SJCRH30 (cell line): ENCODE data around the gene DYRK1A. TPM values are rescaled to one million over a fixed set of nuclear protein-coding genes. Genes with fewer than 3 reads are reported as not detected.
"Not testable (repeated sequence)": the region's sequence is repeated elsewhere in the genome, so short reads cannot be mapped to it uniquely, and the experiment has no call there.

Experiments
- DNase-seq, 2 experiments: peaks; one replicate each; pipeline ENCODE4 v3.0.0-alpha.2; 2015 to 2020
- H3K27ac ChIP-seq: fragments of 250-450 bp; sonication (Bioruptor Pico); 2 replicates; pipeline ENCODE4 v1.5.1; 2020; ENCODE audit warnings: mild to moderate bottlenecking, moderate library complexity
- H3K27me3 ChIP-seq: fragments of 250-450 bp; sonication (Bioruptor Pico); 2 replicates; pipeline ENCODE4 v1.5.1; 2020; ENCODE audit warnings: mild to moderate bottlenecking, moderate library complexity
- H3K36me3 ChIP-seq: fragments of 250-450 bp; sonication (Bioruptor Pico); 2 replicates; pipeline ENCODE4 v1.5.1; 2020; ENCODE audit warnings: mild to moderate bottlenecking, moderate library complexity
- H3K4me1 ChIP-seq: fragments of 250-450 bp; sonication (Bioruptor Pico); 2 replicates; pipeline ENCODE4 v1.5.1; 2020; ENCODE audit warnings: mild to moderate bottlenecking, moderate library complexity
- H3K4me3 ChIP-seq: fragments of 250-450 bp; sonication (Bioruptor Pico); 2 replicates; pipeline ENCODE4 v1.5.1; 2020; ENCODE audit warnings: mild to moderate bottlenecking, moderate library complexity
- H3K9me3 ChIP-seq: fragments of 250-450 bp; sonication (Bioruptor Pico); replicated peaks from 2 replicates; pipeline ENCODE4 v1.5.1; 2020; ENCODE audit warnings: mild to moderate bottlenecking, moderate library complexity
- total RNA-seq: library from RNA; depleted of rRNA; stranded (reverse); fragments of >200 nt; shearing (Covaris generic); gene quantifications from 2 replicates; pipeline ENCODE4 v1.2.3, GENCODE V29; 2014

Gene DYRK1A
- total RNA-seq, 1 experiment from 2014 or later, result 67.5 TPM

DNA sequence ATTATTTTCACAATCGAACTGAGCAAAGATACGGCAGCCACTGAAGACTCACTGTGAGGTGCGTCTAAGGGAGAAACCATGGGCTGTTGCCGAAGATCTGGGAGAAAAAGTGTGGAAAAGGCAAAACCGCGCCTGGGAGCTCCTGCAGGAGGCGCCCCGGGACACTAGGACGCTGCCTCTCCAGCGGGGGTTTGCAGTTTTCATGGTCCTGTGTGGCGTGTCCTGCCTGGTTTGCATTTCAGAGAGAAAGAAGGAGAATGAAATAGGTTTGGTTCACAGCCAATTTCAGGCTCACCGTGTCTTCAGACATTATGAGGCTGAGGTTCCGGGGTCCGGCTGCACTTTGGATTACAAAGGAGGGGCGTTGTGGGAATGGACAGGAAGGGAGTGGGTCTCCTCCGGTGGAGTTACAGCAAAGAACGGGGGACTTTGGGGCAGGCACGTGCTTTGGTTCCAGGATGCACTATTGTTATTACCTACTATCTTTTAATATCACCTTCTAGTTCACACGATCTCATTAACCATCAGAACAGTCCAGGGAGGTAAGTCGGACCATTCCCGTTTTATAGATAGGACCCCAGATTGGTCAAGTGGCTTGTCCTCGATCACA lies 179.8 kb downstream of the DYRK1A start:
- Histone ChIP-seq H3K27me3 (no peaks in the 10 kb centered on the region), H3K27ac (no peak overlapping the region), H3K4me3 (no peak overlapping the region), H3K36me3 (no peaks in the 10 kb centered on the region), H3K4me1 (no peaks in the 10 kb centered on the region; the same call in 1 of the 2 replicates), H3K9me3 (0 out of 2 replicates have a peak, but pooled peaks cover 2% of the 10 kb centered on the region)
- no peak for DNase-seq

DNA sequence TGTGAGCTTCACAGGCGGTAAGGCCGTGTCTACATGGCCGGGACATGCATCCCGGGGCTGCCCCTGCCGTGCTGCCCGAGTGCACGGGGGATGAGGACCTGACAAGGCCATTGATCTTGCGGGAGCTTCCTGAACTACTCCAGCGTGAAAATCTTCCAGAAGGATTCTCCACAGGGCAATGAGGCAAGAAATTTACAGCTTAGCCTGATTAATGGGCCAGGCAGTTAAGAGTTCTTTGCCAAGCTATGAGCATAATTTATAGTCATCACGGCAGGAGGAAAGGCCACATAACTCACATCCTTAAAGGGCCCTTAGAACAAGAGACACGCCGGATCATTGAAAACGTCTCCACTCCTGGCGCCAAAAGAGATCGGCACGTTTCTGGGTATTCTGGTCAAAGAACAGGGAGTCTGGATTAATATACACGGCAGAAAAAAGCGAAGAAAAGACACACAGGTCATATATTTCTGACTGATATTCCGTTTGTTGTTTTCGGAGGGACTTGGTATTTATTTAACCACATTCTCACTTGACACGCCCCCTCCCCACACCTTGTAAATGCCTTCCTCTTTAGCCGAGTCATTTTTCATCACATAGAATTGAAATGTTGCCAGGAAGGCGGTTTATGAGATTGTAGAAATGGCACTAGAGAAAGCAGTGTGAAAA lies 180.5 kb downstream of the DYRK1A start:
- DNase-seq, result no peak
- Histone ChIP-seq H3K4me3 (no peak overlapping the region), H3K27ac (no peak overlapping the region), H3K9me3 (0 out of 2 replicates have a peak, but pooled peaks cover 2% of the 10 kb centered on the region), H3K4me1 (peaks cover 4% of the 10 kb centered on the region), H3K36me3 (no peaks in the 10 kb centered on the region), H3K27me3 (no peaks in the 10 kb centered on the region)

DNA sequence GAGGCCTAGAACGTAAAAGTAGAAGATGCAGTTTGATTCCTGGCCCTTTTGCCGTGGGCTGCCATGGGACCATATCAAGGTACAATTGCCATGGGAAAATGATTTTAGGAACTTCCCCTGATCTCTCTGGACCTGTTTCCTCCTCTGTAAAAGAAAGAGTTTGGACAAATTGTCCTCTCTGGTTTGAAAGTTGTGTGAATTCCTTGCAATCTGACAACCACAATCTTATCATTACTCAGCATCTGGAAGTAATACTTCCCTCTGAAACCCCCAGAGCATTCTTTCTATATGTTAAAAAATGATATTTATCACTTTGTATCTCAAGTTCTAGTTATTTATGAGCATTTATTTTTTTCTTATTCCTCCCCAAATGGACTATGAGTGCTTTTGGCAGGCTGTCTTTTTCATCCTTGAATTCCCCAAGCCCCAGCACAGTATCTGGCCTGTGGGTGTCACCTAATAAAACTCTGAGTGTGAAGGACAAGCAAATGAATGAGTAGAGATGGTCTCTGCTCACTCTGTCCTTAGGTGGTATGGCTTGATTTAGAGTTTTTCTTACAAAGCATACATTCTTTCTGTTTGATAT lies 181.1 kb downstream of the DYRK1A start:
- Histone ChIP-seq H3K9me3 (0 out of 2 replicates have a peak, but pooled peaks cover 2% of the 10 kb centered on the region), H3K4me3 (no peak overlapping the region), H3K27ac (no peak overlapping the region)

DNA sequence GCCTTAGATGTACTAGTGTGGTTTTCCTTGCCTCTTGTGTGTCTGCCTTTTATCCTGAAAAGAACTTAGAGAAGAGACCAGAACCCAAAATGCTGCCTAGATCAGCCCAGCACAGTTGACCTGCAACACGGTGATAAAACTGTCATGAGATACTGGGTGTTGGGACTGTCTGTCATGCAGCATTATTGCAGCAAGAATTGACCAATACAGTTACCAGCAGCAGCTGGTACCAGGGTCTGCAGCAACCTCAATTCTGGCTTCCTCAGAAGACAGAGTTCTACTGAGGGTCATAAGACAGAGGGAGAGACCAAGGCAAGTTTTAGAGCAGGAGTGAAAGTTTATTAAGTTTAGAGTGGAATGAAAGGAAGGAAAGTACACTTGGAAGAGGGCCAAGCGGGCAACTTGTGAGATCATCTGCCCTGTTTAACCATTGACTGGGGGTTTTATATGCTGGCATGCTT lies 182.0 kb downstream of the DYRK1A start:
- Histone ChIP-seq H3K4me3 (no peak overlapping the region), H3K9me3 (0 out of 2 replicates have a peak, but pooled peaks cover 2% of the 10 kb centered on the region), H3K36me3 (no peaks in the 10 kb centered on the region), H3K27ac (no peak overlapping the region), H3K27me3 (no peaks in the 10 kb centered on the region), H3K4me1 (peaks cover 6% of the 10 kb centered on the region)
- no peak for DNase-seq

More for the DNA sequence above, 181.1 kb downstream of the DYRK1A start:
- DNase-seq, result no peak
- no peaks in the 10 kb centered on the region for H3K36me3 ChIP-seq
- H3K27me3 ChIP-seq, result no peaks in the 10 kb centered on the region
- peaks cover 6% of the 10 kb centered on the region for H3K4me1 ChIP-seq

DNA sequence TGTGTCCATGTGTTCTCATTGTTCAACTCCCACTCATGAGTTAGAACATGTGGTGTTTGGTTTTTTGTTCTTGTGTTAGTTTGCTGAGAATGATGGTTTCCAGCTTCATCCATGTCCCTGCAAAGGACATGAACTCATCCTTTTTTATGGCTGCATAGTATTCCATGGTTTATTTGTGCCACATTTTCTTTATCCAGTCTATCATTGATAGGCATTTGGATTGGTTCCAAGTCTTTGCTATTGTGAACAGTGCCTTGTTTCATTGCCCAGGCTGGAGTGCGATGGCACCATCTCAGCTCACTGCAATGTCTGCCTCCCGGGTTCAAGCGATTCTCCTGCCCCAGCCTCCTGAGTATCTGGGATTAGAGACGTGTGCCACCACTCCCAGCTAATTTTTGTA lies 183.2 kb downstream of the DYRK1A start:
- H3K9me3 ChIP-seq, H3K4me1 ChIP-seq, H3K4me3 ChIP-seq: not testable (repeated sequence)

DNA sequence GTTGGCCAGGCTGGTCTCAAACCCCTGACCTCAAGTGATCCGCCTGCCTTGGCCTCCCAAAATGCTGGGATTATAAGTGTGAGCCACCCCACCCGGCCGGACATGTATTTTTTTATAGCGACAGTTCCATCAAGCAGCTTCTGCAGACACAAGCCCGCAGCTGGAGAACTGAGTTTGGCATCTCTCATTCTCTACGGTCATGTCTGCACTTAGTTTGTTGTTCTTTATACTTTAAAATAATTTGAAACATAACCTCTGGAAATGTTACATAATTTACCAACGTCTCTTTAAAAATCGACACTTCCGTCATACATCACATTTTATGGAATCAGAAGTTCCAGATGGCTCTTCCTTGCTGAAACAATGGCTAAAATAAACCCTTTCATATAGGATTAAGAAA lies 183.6 kb downstream of the DYRK1A start:
- 0 out of 2 replicates have a peak, but pooled peaks cover 2% of the 10 kb centered on the region for H3K9me3 ChIP-seq
- peaks cover 6% of the 10 kb centered on the region for H3K4me1 ChIP-seq
- no peaks in the 10 kb centered on the region for H3K27me3 ChIP-seq
- no peak overlapping the region for H3K4me3 ChIP-seq
- H3K27ac ChIP-seq, result no peak overlapping the region
- DNase-seq, result no peak
- H3K36me3 ChIP-seq, result no peaks in the 10 kb centered on the region

More for the DNA sequence above, 183.2 kb downstream of the DYRK1A start:
- not testable (repeated sequence) for H3K36me3 ChIP-seq, DNase-seq, H3K27me3 ChIP-seq, H3K27ac ChIP-seq

DNA sequence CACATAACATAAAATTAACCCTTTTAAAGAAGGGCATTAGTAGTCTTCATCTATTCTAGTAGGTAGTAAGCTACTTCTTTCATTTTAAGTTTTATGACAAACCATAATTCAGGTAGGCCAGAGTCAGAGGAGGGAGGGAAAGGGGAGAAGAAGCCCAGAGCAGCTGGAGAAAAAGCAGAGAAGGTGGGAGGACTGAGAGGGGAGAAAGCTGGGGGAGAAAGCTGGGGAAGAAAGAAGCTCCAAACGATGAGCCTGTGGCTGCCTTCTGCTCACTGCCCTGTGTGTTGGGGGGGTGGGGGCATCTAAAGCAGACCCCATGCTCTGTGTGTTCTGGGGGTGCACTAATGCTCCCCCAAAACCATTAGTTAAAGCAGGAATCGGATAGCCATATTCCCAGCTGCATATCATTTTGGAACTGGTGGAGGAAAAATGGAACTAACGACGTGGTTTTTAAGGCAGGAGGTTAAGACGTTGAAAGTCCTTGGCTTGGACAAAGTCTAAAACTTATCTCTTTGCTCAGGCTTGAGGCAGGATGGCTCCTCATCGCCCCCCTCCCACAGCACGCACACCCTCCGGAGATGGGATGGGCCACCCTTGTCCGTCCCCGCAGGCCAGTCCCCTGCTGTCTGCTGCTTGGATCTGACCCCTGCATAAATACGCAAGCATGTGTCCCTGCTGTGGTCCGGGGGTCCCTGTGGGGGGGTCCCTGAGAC lies 184.2 kb downstream of the DYRK1A start:
- Histone ChIP-seq H3K9me3 (0 out of 2 replicates have a peak, but pooled peaks cover 2% of the 10 kb centered on the region), H3K4me1 (peaks cover 12% of the 10 kb centered on the region), H3K4me3 (peak overlapping the region; percentile 43), H3K27me3 (no peaks in the 10 kb centered on the region), H3K36me3 (no peaks in the 10 kb centered on the region), H3K27ac (no peak overlapping the region)
- peak; percentile 22 to 31 for DNase-seq

DNA sequence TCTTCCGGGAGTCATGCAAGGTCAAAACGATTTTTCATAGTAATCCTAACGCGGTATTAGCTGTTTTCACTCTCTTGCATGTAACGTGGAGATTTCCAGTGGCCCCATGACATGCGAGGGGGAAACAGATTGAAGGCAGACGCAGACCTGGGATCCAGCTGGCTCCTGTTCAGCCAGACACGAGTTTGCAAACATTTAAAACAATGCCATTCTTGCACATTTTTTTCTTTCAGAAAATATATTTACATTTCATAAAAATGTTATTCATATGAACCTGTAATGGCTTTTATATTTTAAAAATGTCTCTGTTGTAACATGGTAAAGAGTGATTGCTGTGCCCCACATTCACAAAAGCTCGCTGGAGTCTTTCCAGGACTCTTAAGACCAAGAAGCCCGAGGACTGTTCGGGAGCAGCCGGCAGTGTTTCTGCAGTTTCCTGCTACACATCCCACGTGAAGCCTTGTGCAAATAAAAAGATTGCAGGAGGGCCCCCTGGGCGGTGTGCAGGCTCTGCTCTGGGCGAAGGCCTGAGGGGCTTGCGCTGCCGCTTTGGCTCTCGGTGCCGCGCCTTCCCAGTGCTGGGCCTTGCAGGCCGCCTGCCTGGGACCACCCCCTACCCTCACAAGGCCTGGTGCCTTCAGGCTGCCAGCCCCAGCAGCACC lies 184.9 kb downstream of the DYRK1A start:
- Histone ChIP-seq H3K9me3 (0 out of 2 replicates have a peak, but pooled peaks cover 2% of the 10 kb centered on the region), H3K27ac (peak overlapping the region; percentile 18), H3K36me3 (no peaks in the 10 kb centered on the region), H3K4me3 (peak overlapping the region; percentile 43), H3K4me1 (peaks cover 19% of the 10 kb centered on the region), H3K27me3 (no peaks in the 10 kb centered on the region)
- peak; percentile 71 to 76 for DNase-seq

DNA sequence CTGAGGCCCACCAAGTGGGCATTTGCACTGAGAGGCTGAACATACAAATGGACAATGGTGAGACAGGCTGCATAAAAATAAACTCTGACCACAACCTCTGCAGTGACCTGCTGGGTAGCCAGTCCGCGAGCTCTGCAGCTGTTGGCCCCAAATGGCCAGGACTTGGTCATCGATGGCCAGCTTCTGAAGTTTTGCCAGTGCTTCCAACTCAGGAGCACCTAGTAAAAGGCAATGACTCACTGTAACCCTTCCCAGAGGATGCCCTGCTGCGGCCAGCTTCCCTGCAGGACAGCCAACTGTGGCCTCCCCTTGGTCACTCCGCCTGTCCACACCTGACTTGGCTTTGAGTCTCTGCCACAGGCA lies 185.4 kb downstream of the DYRK1A start:
- Histone ChIP-seq H3K27ac (peak overlapping the region; percentile 18), H3K4me3 (peak overlapping the region; percentile 43), H3K4me1 (peaks cover 19% of the 10 kb centered on the region), H3K9me3 (0 out of 2 replicates have a peak, but pooled peaks cover 2% of the 10 kb centered on the region), H3K36me3 (no peaks in the 10 kb centered on the region), H3K27me3 (no peaks in the 10 kb centered on the region)
- DNase-seq, result peak; percentile 32 to 42

DNA sequence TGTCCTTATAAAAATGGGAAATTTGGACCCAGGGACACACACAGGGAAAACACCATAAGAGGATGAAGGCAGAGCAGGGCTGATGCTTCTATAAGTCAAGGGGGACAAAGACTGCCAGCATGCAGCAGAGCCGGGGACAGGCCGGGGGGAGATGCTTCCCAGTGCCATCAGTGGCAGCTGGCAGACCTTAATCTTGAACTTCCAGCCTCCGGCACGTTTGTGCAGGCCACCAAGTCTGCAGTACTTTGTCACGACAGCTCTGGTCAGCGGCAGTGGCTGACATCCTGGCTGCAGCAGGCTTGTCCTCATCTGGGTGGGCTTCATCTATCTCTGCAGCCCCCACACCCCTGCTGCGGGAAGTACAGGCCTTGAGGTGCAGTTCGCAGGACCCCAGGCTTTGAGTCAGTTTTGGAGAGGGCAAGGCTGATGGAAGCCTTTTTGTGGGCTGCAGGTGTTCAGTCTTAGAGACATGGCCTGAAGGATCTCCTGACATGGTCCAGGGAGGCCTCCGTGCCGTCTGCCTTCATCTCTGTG lies 186.0 kb downstream of the DYRK1A start:
- H3K4me1 ChIP-seq, result peaks cover 19% of the 10 kb centered on the region
- H3K27me3 ChIP-seq, result no peaks in the 10 kb centered on the region
- H3K36me3 ChIP-seq, result no peaks in the 10 kb centered on the region
- 0 out of 2 replicates have a peak, but pooled peaks cover 2% of the 10 kb centered on the region for H3K9me3 ChIP-seq
- H3K4me3 ChIP-seq, result no peak overlapping the region
- DNase-seq, result no peak
- H3K27ac ChIP-seq, result no peak overlapping the region

DNA sequence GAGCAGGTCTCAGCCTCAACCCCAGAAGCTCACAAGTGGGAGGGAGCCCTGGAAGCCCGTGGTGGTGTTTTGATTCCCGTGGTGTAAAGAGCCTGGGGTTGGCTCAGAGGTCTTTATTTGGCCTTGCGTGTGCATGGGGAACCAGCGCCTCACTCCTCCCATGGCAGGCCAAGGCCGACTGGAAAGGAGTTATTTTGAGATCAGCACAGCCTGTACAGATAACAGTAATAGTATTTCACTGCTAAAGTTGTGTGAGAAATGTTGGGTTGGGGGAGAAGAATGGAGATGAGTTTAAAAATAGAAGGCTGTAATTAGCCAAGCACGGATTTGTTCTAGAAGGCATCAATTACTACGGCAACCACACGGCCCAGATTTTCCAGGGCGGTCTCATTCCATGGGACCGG lies 186.5 kb downstream of the DYRK1A start:
- Histone ChIP-seq H3K27ac (no peak overlapping the region), H3K9me3 (0 out of 2 replicates have a peak, but pooled peaks cover 2% of the 10 kb centered on the region), H3K36me3 (no peaks in the 10 kb centered on the region), H3K4me3 (no peak overlapping the region), H3K4me1 (peaks cover 19% of the 10 kb centered on the region), H3K27me3 (no peaks in the 10 kb centered on the region)
- DNase-seq, result no peak

DNA sequence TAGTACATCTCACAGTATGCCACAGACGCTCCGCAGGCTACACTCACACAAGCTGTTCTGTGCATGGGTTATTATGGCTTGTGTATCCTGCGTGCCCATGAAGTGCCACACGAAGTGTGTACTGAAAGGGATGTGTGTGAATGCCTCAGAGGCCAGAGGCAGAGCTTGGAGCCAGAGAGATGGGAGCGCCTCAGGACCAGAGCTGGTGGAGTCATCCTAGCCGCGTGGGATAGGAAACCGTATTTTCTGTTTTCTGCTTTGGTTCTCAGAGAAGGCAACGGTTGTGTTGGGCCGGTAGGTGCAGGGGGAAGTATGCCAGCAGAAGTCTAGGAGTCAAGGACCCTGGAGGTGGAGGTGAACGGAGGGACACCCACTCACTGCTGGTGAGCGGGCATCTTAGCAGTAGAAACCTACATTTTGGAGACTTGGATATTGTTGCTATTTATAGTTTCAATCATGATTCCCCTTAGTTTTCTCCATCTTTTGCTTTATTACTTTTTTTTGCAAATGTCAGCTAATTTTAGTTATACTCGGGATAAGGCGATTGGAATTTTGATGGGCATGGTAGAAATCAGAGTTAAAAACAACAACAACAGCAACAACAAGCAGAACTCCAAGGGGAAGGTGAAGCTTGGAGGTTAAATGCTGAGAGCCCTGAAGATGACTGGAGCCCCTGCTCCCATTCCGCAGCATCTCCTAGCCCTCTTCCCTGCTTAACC lies 188.2 kb downstream of the DYRK1A start:
- no peak for DNase-seq
- no peak overlapping the region for H3K27ac ChIP-seq

DNA sequence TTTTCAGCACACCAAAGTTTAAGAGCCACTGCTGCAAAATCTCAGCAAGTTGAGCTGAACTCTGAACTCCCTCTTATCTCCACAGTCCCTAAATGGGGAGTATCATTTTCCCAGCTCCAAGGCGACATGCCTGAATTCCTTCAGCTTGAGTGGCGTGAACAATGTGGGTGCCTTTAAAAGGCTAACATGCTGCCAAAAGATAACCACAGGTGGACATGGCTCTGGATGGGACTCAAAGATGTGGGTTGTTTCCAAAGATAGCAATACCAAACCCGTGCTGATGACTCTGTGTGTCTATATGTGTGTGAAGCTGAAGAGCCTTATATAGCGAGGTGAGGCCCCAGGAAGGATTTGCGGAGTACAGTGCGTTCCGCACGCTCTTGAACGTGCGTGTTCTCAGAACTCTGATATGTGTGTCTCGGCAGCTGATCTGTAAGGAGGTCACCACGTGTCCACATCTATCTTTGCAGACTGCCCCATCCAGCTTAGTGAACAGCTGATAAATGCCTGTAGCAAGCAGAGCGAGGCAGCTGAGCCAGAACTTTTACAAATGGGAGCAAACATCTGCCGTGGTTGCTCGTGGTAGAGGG lies 189.2 kb downstream of the DYRK1A start:
- Histone ChIP-seq H3K4me1 (peaks cover 19% of the 10 kb centered on the region), H3K27me3 (no peaks in the 10 kb centered on the region), H3K9me3 (no peaks in the 10 kb centered on the region), H3K27ac (peak overlapping the region; percentile 13; the same call in 1 of the 2 replicates), H3K4me3 (peak overlapping the region; percentile 21), H3K36me3 (no peaks in the 10 kb centered on the region)
- peak; percentile 60 to 76 for DNase-seq

More for the DNA sequence above, 188.2 kb downstream of the DYRK1A start:
- no peaks in the 10 kb centered on the region for H3K27me3 ChIP-seq
- no peak overlapping the region for H3K4me3 ChIP-seq
- peaks cover 19% of the 10 kb centered on the region for H3K4me1 ChIP-seq
- no peaks in the 10 kb centered on the region for H3K36me3 ChIP-seq
- H3K9me3 ChIP-seq, result 0 out of 2 replicates have a peak, but pooled peaks cover 1% of the 10 kb centered on the region
